DMS79 (cell line): ENCODE data around the gene CFAP99.

ENCODE experiments used
- DNase-seq: peaks from one replicate; lab custom pipeline; 2025; lab: John Stamatoyannopoulos, UW

Gene CFAP99

GRCh38 chr4:2390784-2391421 is 27.9 kb upstream of the CFAP99 start:
- DNase-seq, result no peak

GRCh38 chr4:2393353-2394270 is 25.1 kb upstream of the CFAP99 start:
- no peak for DNase-seq

DNA sequence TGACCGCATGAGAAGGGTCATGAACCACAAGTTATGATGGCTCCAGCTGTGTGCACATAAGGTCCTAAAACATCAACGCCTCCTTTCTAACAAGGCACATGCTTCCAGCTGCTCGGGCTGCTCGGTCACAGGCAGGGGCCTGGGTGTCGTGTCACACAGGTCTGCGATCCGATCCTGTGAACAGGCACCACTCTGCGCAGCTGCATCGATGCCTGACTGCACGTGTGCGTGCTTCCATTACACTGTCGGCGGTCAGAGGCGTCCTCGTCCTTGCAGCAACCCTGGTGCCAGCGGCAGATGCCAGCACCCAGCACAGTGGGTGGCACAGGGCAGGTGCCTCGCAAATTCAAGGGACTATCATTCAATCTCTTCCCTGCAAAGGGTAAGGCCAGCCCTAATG is 24.2 kb upstream of the CFAP99 start:
- no peak for DNase-seq

GRCh38 chr4:2395038-2395437 is 23.7 kb upstream of the CFAP99 start:
- no peak for DNase-seq

DNA sequence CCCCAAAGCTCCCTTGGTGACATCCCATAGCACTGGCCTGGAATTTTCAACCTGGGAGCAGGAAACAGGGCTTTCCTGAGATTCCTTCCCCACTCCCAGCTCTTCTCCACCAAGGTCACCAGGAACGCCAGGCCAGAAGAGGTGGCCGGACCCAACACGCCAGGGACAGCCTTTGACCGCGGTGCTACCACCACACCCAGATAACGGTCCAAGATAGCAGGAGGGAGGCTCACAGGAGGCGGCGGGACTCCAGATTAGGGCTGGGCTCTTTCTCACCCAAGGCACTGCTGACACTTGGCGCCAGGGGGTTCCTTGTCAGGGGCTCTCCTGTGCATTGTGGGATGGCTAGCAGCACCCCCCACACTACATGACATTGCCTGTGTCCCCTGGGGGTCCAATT is 23.2 kb upstream of the CFAP99 start:
- DNase-seq, result no peak

- DNase-seq, result no peak
These were observed 21.9 kb upstream of the CFAP99 start for GRCh38 chr4:2396781-2397368.

DNA sequence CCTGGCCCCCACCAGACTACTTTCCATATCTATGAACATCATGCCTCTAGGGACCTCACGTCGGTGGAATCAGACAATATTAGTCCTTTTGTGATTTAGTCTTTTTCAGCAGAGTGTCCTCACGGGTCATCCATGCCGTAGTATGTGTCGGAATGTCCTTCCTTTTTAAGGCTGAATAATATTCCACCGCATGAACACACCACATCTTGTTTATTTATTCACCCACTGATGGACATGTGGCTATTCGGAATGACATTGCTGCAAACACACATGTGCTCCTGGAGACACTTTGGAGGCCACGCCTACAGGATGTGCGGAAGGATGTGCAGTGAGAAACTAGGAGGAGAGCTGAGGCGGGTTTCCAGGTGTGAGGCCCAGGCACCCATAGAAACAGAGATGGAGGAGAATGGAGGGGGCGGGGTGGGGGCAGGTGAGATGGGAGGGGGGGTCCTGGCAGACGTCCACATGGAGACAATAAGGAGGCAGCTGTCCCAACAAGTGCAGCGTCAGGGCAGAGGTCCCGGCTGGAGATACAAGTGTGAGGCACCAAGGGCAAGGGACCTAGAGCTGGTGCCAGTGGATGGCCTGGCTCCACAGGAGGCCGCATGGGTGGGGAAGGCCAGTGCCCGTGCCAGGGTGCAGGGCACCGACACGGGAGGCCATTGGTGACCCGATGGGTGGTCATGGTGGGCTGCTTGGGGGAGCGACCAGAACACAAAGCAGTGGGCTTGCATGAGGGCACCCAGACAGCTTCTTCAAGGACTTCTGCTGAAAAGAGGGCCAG is 21.0 kb upstream of the CFAP99 start:
- DNase-seq, result no peak

DNA sequence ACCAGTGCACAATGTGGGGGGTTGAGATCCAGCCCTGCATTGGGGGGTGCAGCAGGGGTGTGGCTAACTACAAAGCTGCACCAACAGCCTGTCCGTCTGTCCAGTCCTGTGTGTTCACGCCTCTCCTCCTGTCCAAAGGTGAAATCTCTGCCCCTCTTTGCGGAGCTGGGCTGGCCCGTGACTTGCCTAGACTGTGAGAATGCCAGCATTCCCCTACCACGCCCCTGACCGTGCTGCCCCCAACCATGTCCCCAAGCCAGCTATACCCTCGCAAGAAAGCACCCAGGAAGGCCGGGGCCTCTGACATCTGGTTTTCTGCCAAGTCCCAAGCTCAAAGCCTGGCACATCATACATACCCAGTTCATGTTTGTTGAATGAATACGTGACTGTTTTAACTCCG is 19.5 kb upstream of the CFAP99 start:
- no peak for DNase-seq

DNA sequence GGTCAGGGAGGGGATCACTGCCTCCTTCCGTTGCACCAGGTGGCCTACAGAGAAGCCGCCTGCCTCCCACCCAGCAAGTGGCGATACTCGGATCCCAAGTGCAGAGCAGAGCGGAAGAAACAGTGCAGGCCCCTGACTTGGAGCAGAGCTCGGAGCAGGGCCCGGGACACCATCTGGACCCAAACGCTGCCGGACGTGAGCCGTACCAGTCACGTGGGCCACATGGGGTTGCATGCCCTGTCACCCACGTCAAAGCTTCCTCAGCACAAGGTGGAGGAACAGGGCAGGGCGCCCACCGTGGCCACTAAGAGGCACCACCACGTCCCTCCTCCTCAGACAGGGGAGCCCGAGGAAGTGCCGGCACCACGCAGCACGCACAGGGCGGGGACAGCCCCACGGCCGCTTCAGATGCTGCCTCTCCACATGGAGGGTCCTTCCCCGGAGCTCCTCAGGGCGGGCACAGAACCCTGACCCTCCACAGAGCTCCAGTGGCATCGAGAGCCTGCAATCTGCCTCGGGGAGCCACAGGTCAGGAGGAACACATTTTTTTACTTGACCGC is 19.0 kb upstream of the CFAP99 start:
- no peak for DNase-seq

DNA sequence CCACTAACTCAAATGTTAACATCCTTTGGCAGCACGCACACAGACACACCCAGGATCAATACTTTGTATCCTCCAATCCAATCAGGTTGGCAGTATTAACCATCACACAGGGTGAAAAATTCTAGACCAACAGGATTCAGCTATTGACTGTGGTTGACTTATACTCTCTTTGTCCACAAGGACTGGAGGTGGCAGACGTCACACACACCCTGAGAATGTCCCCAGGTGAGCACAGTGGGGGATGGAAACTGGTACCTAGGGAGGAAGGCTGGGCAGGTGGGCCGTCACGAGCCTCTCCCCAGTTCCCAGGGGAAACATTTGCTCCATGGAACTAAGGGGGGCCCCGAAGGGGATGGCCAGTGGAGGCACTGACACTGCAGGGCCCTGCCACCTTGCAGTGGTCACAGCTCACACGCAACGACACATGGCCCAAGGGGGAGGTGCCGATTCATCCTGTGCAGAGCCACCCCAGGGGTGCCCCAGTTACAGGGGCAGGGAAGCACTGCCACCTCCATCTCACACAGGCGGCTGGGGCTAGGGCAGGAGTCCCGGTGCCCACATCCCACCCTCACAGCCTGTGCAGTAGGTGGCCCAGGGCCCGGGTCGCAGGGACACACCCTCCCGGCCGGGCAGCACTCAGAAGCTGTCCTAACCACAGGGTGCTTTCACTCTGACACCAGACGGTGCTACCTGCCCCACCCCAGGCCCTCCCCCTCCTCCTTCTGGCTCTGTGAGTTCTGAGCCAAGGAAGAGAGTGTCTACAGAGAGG is 17.7 kb upstream of the CFAP99 start:
- no peak for DNase-seq

- no peak for DNase-seq
These were observed 17.2 kb upstream of the CFAP99 start for GRCh38 chr4:2401610-2401983.

- peak; percentile 9 for DNase-seq
These were observed 16.5 kb upstream of the CFAP99 start for GRCh38 chr4:2402048-2402842.

DNA sequence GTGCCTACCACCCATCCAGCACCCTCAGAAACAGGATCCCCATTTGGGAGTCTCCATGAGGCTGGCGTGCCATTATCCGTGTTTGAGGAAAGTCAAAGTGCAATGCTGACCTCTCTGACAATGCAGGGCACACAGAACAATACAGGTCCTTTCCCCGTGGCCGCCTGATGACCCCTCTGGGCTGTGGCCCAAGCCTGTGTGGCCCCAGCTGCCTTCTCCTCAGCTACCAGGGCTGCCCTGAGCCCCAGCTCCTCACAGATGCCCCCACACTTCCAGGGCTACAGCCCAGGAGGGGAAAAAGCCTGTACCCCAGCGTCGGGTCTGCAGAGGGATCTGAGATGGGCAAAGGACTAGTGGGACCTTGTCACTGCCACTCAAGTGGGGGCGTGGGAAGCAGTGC is 15.8 kb upstream of the CFAP99 start:
- no peak for DNase-seq

DNA sequence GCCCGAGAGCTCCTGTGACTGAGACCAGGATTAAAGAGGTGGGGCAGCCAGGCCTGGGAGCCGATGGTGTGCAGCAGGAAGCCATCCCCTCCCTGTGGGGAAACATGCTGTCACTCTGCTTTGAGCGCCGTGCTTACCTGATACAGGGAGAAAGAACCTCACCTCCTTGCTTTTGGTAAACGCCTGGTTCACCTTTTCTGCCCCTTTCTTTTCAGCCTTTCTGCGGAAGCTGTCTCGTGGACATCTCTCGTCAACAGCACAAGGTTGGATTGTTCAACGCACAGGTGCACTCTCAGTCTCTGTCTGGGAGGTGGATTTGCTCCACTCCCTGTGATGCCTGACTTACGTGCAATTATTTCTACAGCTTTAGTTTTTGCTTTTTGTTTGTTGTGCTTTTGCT is 12.3 kb upstream of the CFAP99 start:
- no peak for DNase-seq

- no peak for DNase-seq
These were observed 11.8 kb upstream of the CFAP99 start for GRCh38 chr4:2406920-2407319.

- DNase-seq, result no peak
These were observed 10.8 kb upstream of the CFAP99 start for GRCh38 chr4:2407991-2408342.

- DNase-seq, result no peak
These were observed 10.3 kb upstream of the CFAP99 start for GRCh38 chr4:2408401-2408958.

GRCh38 chr4:2408976-2409375 is 9.8 kb upstream of the CFAP99 start:
- DNase-seq, result no peak

DNA sequence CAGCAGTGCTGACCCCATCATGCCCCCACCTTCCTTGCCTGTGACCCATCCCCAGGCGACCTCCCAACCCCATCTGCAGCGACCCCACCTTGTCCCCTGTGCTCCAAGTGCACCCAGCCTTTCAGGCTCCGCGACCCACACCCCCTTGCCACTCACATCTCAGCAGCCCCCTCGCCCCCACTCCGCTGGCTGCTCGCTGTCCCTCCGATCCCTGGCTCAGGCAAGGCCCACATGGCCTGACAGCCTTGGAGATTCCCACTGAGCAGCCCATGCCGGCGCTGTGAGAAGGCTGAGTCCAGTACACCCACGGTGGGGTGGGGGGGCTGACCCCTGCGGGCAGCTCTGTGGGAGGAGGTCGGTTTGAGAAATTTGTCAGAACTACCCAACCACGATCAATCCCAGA is 9.4 kb upstream of the CFAP99 start:
- no peak for DNase-seq

DNA sequence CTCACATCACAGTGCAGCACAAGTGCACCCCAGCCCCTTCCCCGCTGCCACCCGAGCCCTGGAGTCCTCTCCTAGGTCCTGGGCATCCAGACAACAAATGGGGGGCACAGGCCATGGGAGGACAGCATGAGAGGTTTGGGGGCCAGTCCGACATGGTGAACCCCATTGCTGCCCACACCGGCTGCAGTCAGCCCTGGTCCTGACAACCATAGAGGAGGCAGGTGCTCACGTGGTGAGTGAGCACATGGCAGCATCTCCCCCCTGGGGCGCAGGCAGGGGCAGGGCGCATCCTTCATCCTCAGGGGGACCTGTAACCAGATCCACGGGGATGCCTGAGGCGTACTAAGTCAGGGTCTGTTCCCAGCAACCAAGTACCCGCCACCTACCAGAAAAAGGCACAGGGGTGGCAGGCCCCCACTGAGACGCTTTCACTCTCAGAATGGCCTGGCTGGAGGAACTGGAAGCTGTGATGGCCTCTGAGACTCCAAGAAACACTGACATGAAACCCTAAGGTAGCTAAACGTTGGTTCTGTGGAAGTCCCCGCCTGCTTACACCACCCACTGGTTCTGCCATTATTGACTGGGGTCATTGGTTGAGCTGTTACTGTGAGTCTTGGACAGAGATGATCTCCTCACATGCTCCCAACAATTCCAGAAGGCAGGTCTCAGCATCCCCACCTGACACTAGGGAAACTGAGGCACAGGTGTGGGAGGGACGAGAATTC is 6.8 kb upstream of the CFAP99 start:
- no peak for DNase-seq
